GM19397 (cell line): ENCODE data around the gene ADK.
"Not testable (repeated sequence)": the region's sequence is repeated elsewhere in the genome, so short reads cannot be mapped to it uniquely, and the experiment has no call there.

Source experiments
- ATAC-seq: cut with Tn5 transposase; IDR thresholded peaks from one replicate; pipeline ENCODE4 v1.9.1; 2021; ENCODE audit warnings: mild to moderate bottlenecking, moderate library complexity; ENCODE audit not compliant: unreplicated experiment

Gene ADK

GRCh38 chr10:74293686-74294371 lies 142.8 kb downstream of the ADK start:
- ATAC-seq: no peak

- no peak for ATAC-seq
Measured at GRCh38 chr10:74297389-74298080, 146.5 kb downstream of the ADK start.

GRCh38 chr10:74300074-74300621 lies 149.1 kb downstream of the ADK start:
- ATAC-seq: not testable (repeated sequence)

- ATAC-seq: no peak
Measured at GRCh38 chr10:74300666-74301065, 149.6 kb downstream of the ADK start.

GRCh38 chr10:74305730-74306129 lies 154.7 kb downstream of the ADK start:
- ATAC-seq: no peak

- no peak for ATAC-seq
Measured at GRCh38 chr10:74306227-74306982, 155.4 kb downstream of the ADK start.

- no peak for ATAC-seq
Measured at GRCh38 chr10:74307061-74307651, 156.1 kb downstream of the ADK start.

GRCh38 chr10:74310652-74311257 lies 159.7 kb downstream of the ADK start:
- ATAC-seq: no peak

GRCh38 chr10:74314166-74314565 lies 163.1 kb downstream of the ADK start:
- ATAC-seq: no peak

- ATAC-seq: no peak
Measured at GRCh38 chr10:74320026-74320425, 169.0 kb downstream of the ADK start.

- ATAC-seq: no peak
Measured at GRCh38 chr10:74320717-74321116, 169.7 kb downstream of the ADK start.

- ATAC-seq: no peak
Measured at GRCh38 chr10:74322141-74322540, 171.1 kb downstream of the ADK start.

- no peak for ATAC-seq
Measured at GRCh38 chr10:74322565-74322964, 171.5 kb downstream of the ADK start.

- ATAC-seq: no peak
Measured at GRCh38 chr10:74328388-74328787, 177.4 kb downstream of the ADK start.

GRCh38 chr10:74329873-74330272 lies 178.9 kb downstream of the ADK start:
- no peak for ATAC-seq

- no peak for ATAC-seq
Measured at GRCh38 chr10:74330646-74331045, 179.6 kb downstream of the ADK start.

GRCh38 chr10:74332398-74332797 lies 181.4 kb downstream of the ADK start:
- no peak for ATAC-seq

GRCh38 chr10:74333174-74333573 lies 182.2 kb downstream of the ADK start:
- ATAC-seq: no peak

- ATAC-seq: no peak
Measured at GRCh38 chr10:74334221-74334620, 183.2 kb downstream of the ADK start.

GRCh38 chr10:74335501-74335900 lies 184.5 kb downstream of the ADK start:
- no peak for ATAC-seq
